ENCODE results near the gene GLP1R. TPM values are rescaled to one million over a fixed set of nuclear protein-coding genes. Genes with fewer than 3 reads are reported as not detected.

GLP1R gene
- polyA plus RNA-seq, 1 of the 3 experiments (the other 2 are of a cell fraction): not detected

GRCh38 chr6:39078695-39079094 is 30.1 kb downstream of the GLP1R start (continued):
- TF ChIP-seq PBX3 (IDR thresholded peaks at IDR 0.05): no peak
- no peak for TF ChIP-seq POLR2AphosphoS5 (IDR thresholded peaks at IDR 0.05; ENCODE audit: low read depth, low read length)
- TF ChIP-seq TEAD4 (IDR thresholded peaks at IDR 0.05; ENCODE audit: borderline replicate concordance, insufficient read depth): no peak
- no peak for TF ChIP-seq USF2 (IDR thresholded peaks at IDR 0.05; ENCODE audit: borderline replicate concordance, low read depth, low read length)
- no peak for TF ChIP-seq RAD21 (IDR thresholded peaks at IDR 0.05; ENCODE audit: low read length)
- TF ChIP-seq FOXJ3 (CRISPR knock-in tag; IDR thresholded peaks at IDR 0.05): no peak
- TF ChIP-seq TCF12 (IDR thresholded peaks at IDR 0.05): no peak

GRCh38 chr6:39079197-39080125 is 30.9 kb downstream of the GLP1R start:
- Histone ChIP-seq H3K4me3 (ENCODE audit: low read depth in 2 of 2, low read length in 1 of 2) (no peak overlapping the region), H4K20me1 (ENCODE audit: insufficient read depth) (no peaks in the 10 kb centered on the region), H2AFZ (ENCODE audit: low read depth) (no peak overlapping the region), H3K4me2 (no peak overlapping the region), H3K9me2 (no peaks in the 10 kb centered on the region), H3K4me1 (ENCODE audit: control insufficient read depth in 1 of 2, insufficient read depth in 2 of 2, low read depth in 1 of 2, low read length in 1 of 2) (peaks cover 0 to 10% of the 10 kb centered on the region in 2 experiments; a peak in 1 of 4 replicates), H3K79me2 (ENCODE audit: insufficient read depth) (no peaks in the 10 kb centered on the region), H3F3A (replicated peaks; ENCODE audit: insufficient read depth) (no peaks in the 10 kb centered on the region), H3K9me3 (no peaks in the 10 kb centered on the region), H3K27me3 (ENCODE audit: insufficient read depth) (no peaks in the 10 kb centered on the region), H3K9ac (no peak overlapping the region), H3K36me3 (replicated peaks in 1 of 2; ENCODE audit: control insufficient read depth in 1 of 2, insufficient read depth in 2 of 2, low read length in 1 of 2) (no peaks in the 10 kb centered on the region), H3K27ac (ENCODE audit: low read depth in 2 of 2, low read length in 1 of 2) (no peak overlapping the region)
- ChIA-PET CTCF (interaction anchor here (0.7 to 2.8 kb wide), 4 partner anchors 9 to 25 kb away, joined by 3 to 8 read pairs (median 6); no protein-coding TSS in a partner anchor), POLR2A (no interaction called here)
- no peak for DNase-seq
- WGBS (ENCODE audit: low lambda C conversion rate): 46% methylated on average over 8 of the region's 8 CpGs
- no peak for TF ChIP-seq GATA2 (CRISPR knock-in tag; IDR thresholded peaks at IDR 0.05)

- CTCF ChIA-PET: interaction anchor here (1.7 kb wide), 1 partner anchor 11 kb away, joined by 7 read pairs; no protein-coding TSS in a partner anchor
- Histone ChIP-seq H3K4me1 (ENCODE audit: control insufficient read depth in 1 of 2, insufficient read depth in 2 of 2, low read depth in 1 of 2, low read length in 1 of 2) (peaks cover 0 to 14% of the 10 kb centered on the region in 2 experiments; a peak in 1 of 4 replicates), H3K79me2 (ENCODE audit: insufficient read depth) (no peaks in the 10 kb centered on the region), H3K9me3 (no peaks in the 10 kb centered on the region), H3K4me3 (ENCODE audit: low read depth in 2 of 2, low read length in 1 of 2) (no peak overlapping the region), H3K9me2 (no peaks in the 10 kb centered on the region), H2AFZ (ENCODE audit: low read depth) (no peak overlapping the region), H3K36me3 (replicated peaks in 1 of 2; ENCODE audit: control insufficient read depth in 1 of 2, insufficient read depth in 2 of 2, low read length in 1 of 2) (no peaks in the 10 kb centered on the region), H3K27me3 (ENCODE audit: insufficient read depth) (no peaks in the 10 kb centered on the region), H3K27ac (ENCODE audit: low read depth in 2 of 2, low read length in 1 of 2) (no peak overlapping the region), H3K9ac (no peak overlapping the region), H4K20me1 (ENCODE audit: insufficient read depth) (no peaks in the 10 kb centered on the region), H3K4me2 (no peak overlapping the region), H3F3A (replicated peaks; ENCODE audit: insufficient read depth) (no peaks in the 10 kb centered on the region)
- TF ChIP-seq MEF2A (IDR thresholded peaks at IDR 0.05; ENCODE audit: borderline replicate concordance, low read depth): no peak
- no peak for TF ChIP-seq MAX (IDR thresholded peaks at IDR 0.05; ENCODE audit: low read depth)
- no peak for TF ChIP-seq TCF12 (IDR thresholded peaks at IDR 0.05)
- no peak for TF ChIP-seq SMC3 (IDR thresholded peaks at IDR 0.05; ENCODE audit: low read depth, low read length)
- no peak for TF ChIP-seq SIN3A (IDR thresholded peaks at IDR 0.05; ENCODE audit: borderline replicate concordance, low read depth, low read length)
- TF ChIP-seq FOXM1 (IDR thresholded peaks at IDR 0.05; ENCODE audit: low read depth): no peak
- no peak for TF ChIP-seq ZBTB33 (IDR thresholded peaks at IDR 0.05; ENCODE audit: borderline replicate concordance, low read depth)
- no peak for TF ChIP-seq GABPA (IDR thresholded peaks at IDR 0.05; ENCODE audit: low read depth)
- DNase-seq: no peak
- POLR2A ChIA-PET: no interaction called here
- 43% methylated on average over 4 of the region's 5 CpGs for WGBS (ENCODE audit: low lambda C conversion rate)
Measured at GRCh38 chr6:39080246-39080875, 31.8 kb downstream of the GLP1R start.

Measured in SK-N-SH (cell line).